ENCODE results near the gene RBSN.

Gene RBSN

DNA sequence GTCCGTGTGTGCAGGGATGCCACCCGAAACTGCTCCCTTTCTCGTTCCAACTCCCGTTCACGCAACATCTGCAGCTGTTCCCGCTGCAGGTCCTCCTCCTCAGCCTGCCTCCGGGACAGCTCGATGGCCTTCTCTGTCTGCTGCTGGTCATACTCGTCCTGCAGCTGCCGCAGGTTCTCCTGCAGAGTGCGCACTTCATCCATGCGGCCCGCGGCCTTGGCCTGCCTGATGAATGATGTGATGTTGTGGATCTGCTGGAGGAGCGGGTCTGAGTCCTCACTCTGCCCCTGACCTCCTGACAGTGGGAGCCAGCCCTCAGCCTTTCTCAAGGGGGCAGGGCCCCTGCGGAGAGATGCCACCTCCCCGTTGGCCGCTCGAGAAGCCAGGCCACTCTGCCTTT is 24.4 kb downstream of the RBSN start:
- H3K9ac ChIP-seq (ENCODE audit: low read length) = no peak overlapping the region
- no peak overlapping the region for H3K4me3 ChIP-seq (ENCODE audit: low read length)
- no peaks in the 10 kb centered on the region for H3K9me3 ChIP-seq (ENCODE audit: control insufficient read depth, low read length)
- H3K27me3 ChIP-seq (replicated peaks; ENCODE audit: control insufficient read depth, insufficient read depth, low read length) = no peaks in the 10 kb centered on the region
- H3K36me3 ChIP-seq (ENCODE audit: control insufficient read depth, insufficient read depth, low read length, severe bottlenecking) = peaks cover 76% of the 10 kb centered on the region
- H3K4me1 ChIP-seq (ENCODE audit: control insufficient read depth, insufficient read depth, low read length) = no peaks in the 10 kb centered on the region
- no peak for DNase-seq (ENCODE audit: low read depth)

DNA sequence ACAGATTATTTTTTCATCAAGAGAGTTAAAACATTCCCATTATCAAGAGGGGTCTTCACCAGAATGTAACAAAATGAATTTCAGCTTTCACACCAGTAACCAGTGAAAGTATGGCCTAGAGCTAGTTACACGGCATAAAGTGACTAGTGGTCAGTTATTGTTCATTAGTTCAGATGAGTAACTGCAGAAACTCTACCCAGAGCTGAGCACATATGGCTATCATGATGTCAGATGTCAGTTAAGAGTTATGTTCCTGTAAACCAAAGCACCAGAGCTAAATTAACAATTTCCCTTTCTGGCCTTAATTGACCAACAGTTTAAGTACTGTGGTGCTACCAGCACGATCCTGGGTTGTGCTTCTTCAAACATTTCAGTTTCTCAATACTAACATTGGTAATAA is 27.2 kb downstream of the RBSN start:
- no peak for DNase-seq (ENCODE audit: low read depth)
- peaks cover 51% of the 10 kb centered on the region for H3K36me3 ChIP-seq (ENCODE audit: control insufficient read depth, insufficient read depth, low read length, severe bottlenecking)
- H3K27me3 ChIP-seq (replicated peaks; ENCODE audit: control insufficient read depth, insufficient read depth, low read length) = no peaks in the 10 kb centered on the region
- no peaks in the 10 kb centered on the region for H3K9me3 ChIP-seq (ENCODE audit: control insufficient read depth, low read length)
- no peak overlapping the region for H3K4me3 ChIP-seq (ENCODE audit: low read length)
- no peak overlapping the region for H3K9ac ChIP-seq (ENCODE audit: low read length)
- H3K4me1 ChIP-seq (ENCODE audit: control insufficient read depth, insufficient read depth, low read length) = no peaks in the 10 kb centered on the region

DNA sequence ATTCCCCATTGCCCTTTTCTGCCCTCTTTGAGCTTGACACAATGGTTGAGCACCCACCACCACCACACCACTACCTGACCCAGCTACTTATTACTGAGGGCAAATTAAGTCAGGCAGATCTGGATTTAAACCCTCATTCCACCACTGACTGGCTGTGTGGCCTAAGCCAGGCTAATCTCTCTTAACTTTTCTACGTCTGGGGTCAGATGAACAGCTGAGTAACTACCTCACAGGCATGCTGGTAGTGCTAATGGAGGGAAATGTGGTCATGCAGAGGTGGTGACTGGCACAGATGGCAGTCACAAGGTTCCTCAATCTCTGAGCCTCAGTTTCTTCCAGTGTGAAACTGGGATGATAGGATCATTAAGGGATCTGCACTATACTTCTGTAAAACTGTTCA is 29.5 kb downstream of the RBSN start:
- DNase-seq (ENCODE audit: low read depth) = no peak
- no peak overlapping the region for H3K4me3 ChIP-seq (ENCODE audit: low read length)
- H3K36me3 ChIP-seq (ENCODE audit: control insufficient read depth, insufficient read depth, low read length, severe bottlenecking) = peaks cover 29% of the 10 kb centered on the region
- H3K9ac ChIP-seq (ENCODE audit: low read length) = no peak overlapping the region
- no peaks in the 10 kb centered on the region for H3K27me3 ChIP-seq (replicated peaks; ENCODE audit: control insufficient read depth, insufficient read depth, low read length)
- H3K9me3 ChIP-seq (ENCODE audit: control insufficient read depth, low read length) = no peaks in the 10 kb centered on the region
- no peaks in the 10 kb centered on the region for H3K4me1 ChIP-seq (ENCODE audit: control insufficient read depth, insufficient read depth, low read length)

DNA sequence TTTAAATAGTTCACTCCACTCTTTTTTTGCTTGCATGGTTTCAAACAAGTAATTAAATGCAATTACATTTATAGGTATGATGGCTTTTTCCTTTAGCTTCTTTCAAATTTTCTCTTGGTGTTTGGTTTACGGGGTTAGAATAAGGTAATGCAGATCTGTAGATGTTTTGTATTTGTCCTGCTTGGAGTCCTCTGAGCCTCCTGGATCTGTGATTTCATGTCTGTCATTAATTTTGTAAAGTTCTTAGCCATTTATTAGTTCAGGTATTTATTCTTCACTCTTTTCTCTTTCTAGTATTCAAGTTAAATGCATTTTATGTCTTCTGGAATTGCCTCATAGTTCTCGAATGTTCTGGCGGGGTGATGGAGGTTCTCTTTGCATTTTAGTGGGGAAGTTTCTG is 32.5 kb downstream of the RBSN start:
- no peak for DNase-seq (ENCODE audit: low read depth)
- no peak overlapping the region for H3K9ac ChIP-seq (ENCODE audit: low read length)
- H3K4me1 ChIP-seq (ENCODE audit: control insufficient read depth, insufficient read depth, low read length) = peaks cover 13% of the 10 kb centered on the region
- H3K4me3 ChIP-seq (ENCODE audit: low read length) = no peak overlapping the region
- H3K27me3 ChIP-seq (replicated peaks; ENCODE audit: control insufficient read depth, insufficient read depth, low read length) = no peaks in the 10 kb centered on the region
- H3K36me3 ChIP-seq (ENCODE audit: control insufficient read depth, insufficient read depth, low read length, severe bottlenecking) = peaks cover 8% of the 10 kb centered on the region
- H3K9me3 ChIP-seq (ENCODE audit: control insufficient read depth, low read length) = no peaks in the 10 kb centered on the region

DNA sequence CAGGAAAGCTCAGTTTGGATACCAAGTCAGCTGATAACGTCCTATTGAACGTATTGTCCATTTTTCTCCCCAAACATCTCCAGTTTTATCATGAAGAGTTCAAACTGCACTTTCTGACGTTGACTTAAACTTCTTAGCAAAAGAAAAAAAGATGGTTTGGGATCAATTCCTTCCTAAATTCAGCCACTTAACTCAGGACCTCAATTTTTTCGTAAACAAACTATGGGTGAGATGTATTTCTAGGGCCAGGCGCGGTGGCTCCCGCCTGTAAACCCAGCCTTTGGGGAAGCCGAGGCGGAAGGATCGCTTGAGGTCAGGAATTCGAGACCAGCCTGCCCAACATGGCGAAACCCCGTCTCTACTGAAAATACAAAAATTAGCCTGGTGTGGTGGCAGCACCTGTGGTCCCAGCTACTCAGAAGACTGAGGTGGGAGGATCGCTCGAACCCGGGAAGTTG is 33.4 kb downstream of the RBSN start:
- H3K36me3 ChIP-seq (ENCODE audit: control insufficient read depth, insufficient read depth, low read length, severe bottlenecking) = peaks cover 2% of the 10 kb centered on the region
- no peak for DNase-seq (ENCODE audit: low read depth)
- peak overlapping the region; percentile 96 for H3K4me3 ChIP-seq (ENCODE audit: low read length)
- H3K4me1 ChIP-seq (ENCODE audit: control insufficient read depth, insufficient read depth, low read length) = peaks cover 13% of the 10 kb centered on the region
- no peaks in the 10 kb centered on the region for H3K9me3 ChIP-seq (ENCODE audit: control insufficient read depth, low read length)
- no peaks in the 10 kb centered on the region for H3K27me3 ChIP-seq (replicated peaks; ENCODE audit: control insufficient read depth, insufficient read depth, low read length)
- H3K9ac ChIP-seq (ENCODE audit: low read length) = peak overlapping the region; percentile 98

DNA sequence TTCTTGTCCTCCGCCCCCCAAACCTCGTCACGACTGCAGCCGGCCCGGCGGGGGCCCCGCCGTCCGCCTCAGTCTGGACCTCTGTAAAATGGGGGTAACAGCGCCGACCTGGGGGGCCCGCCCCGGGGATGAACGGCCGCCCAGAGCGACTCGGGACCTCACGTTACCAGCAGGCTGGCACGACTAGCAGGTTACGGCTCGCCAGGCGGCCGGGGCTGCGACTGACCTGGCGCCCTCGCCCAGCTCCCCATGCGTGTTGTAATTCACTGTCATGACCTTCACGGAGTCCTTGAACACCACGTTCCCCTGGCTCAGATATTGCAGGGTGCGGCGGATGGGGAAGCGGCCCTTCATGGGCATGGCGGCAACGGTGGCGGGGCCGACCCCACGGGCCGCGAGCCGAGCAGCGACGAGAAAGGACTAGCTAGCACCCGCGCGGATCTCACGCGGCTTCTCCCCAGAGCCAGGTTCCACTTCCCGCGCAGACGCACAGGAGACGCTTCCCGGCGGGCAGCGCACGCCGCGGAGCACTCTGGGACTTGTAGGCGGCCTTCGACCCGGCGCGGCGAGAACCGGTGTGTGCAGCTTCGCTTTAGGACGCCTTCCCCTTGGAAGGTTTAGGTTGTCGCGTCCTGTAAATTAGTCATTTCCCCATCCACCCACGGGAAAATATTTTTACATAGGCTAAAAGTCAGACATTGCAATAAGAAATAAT is 34.0 kb downstream of the RBSN start, which contains the start of gene MRPS25:
Gene MRPS25, minus strand, starts transcription at position 481 of the 715 bp plus-strand sequence. Its CDS starts 121 bp downstream, at position 360.
- peak within 1 kb of the TSS; percentile 96 for H3K4me3 ChIP-seq (ENCODE audit: low read length)
- H3K9ac ChIP-seq (ENCODE audit: low read length) = peak within 1 kb of the TSS; percentile 98
- peaks cover under 1% of the 10 kb centered on the region for H3K36me3 ChIP-seq (ENCODE audit: control insufficient read depth, insufficient read depth, low read length, severe bottlenecking)
- H3K9me3 ChIP-seq (ENCODE audit: control insufficient read depth, low read length) = no peaks in the 10 kb centered on the region
- peaks cover 13% of the 10 kb centered on the region for H3K4me1 ChIP-seq (ENCODE audit: control insufficient read depth, insufficient read depth, low read length)
- no peaks in the 10 kb centered on the region for H3K27me3 ChIP-seq (replicated peaks; ENCODE audit: control insufficient read depth, insufficient read depth, low read length)
- peak; percentile 98 for DNase-seq (ENCODE audit: low read depth)

DNA sequence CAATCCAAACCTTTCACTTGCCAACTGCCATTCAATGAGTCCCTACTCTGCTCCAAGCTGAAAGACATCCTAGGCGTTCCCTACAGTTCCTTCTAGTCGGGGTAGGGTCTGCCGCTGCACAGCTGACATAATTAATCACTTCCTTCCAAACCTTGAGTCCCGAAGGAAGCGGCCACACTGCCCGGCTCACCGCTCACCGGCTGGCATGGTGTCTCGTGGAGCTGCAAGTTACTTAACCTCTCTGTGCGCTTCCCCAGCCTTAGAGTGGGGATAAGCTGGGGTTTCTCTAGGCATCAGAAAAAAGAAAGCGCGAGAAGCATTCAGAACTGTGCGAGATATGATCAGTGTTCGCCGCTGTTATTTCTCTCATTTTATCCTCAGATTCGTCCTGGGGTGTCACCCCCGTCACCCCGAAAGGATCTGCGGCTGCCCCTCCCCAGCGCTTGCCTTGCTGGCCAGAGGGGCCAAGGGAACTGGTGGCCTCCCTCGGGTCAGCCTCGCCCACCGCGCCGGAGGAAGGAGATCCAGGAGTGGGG is 34.6 kb downstream of the RBSN start:
- Histone ChIP-seq H3K27me3 (replicated peaks; ENCODE audit: control insufficient read depth, insufficient read depth, low read length) (no peaks in the 10 kb centered on the region), H3K9me3 (ENCODE audit: control insufficient read depth, low read length) (no peaks in the 10 kb centered on the region)
- DNase-seq (ENCODE audit: low read depth) = peak; percentile 67

DNA sequence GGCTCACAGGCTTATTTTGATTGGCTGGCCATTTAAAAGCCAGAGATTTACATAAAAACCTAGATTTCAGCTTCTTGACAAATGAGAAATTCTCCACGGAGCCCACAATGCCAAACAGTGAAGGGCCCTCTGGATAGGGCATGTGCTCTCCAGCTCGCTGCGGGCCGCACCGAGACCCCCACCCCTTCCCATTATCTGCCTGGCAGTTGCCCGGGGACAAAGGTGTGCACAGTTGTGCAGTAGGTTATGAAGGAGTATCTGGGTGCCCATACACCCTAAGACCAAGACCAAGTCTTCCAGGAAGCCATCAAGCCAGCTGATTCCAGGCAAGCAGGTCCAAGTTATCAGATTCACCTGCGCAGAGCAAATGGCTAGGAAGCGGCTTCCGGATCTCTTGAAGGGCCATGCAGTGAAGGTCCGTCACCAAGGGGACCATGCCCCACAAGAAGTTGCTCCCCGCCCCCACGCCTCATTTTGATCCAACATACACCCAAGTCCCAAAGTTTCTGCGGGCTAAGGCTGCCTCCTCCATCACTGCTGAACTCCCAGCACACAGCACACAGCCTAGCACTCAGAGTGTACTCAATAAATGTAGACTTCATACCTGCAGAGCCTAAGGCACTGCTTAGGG is 35.2 kb downstream of the RBSN start:
- H3K4me3 ChIP-seq (ENCODE audit: low read length) = peak overlapping the region; percentile 96
- no peaks in the 10 kb centered on the region for H3K27me3 ChIP-seq (replicated peaks; ENCODE audit: control insufficient read depth, insufficient read depth, low read length)
- no peak for DNase-seq (ENCODE audit: low read depth)
- H3K9me3 ChIP-seq (ENCODE audit: control insufficient read depth, low read length) = no peaks in the 10 kb centered on the region
- peaks cover 11% of the 10 kb centered on the region for H3K36me3 ChIP-seq (ENCODE audit: control insufficient read depth, insufficient read depth, low read length, severe bottlenecking)
- H3K9ac ChIP-seq (ENCODE audit: low read length) = peak overlapping the region; percentile 98
- H3K4me1 ChIP-seq (ENCODE audit: control insufficient read depth, insufficient read depth, low read length) = peaks cover 13% of the 10 kb centered on the region

More for the DNA sequence above, 34.6 kb downstream of the RBSN start:
- Histone ChIP-seq H3K36me3 (ENCODE audit: control insufficient read depth, insufficient read depth, low read length, severe bottlenecking) (peaks cover 6% of the 10 kb centered on the region), H3K4me1 (ENCODE audit: control insufficient read depth, insufficient read depth, low read length) (peaks cover 13% of the 10 kb centered on the region), H3K9ac (ENCODE audit: low read length) (peak overlapping the region; percentile 98), H3K4me3 (ENCODE audit: low read length) (peak overlapping the region; percentile 96)

DNA sequence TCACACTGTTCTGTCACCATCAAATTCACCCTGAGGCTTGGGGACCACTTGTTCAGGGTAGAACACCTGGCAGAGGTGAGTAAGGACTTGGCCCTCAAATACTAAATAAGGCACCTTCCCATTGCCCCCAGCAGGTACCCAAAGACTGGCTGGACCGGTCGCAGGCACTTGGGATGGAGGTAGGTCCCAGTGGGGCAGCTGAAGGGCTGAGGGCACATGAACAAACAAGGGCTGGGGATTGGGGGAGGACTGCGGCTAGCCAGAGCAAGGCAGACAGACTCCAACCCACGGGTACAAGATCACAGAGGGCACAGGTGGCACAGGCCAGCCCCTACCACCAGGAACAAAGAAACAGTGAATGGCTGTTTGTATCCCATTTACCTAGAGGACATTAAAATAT is 35.7 kb downstream of the RBSN start:
- H3K9me3 ChIP-seq (ENCODE audit: control insufficient read depth, low read length) = no peaks in the 10 kb centered on the region
- H3K27me3 ChIP-seq (replicated peaks; ENCODE audit: control insufficient read depth, insufficient read depth, low read length) = no peaks in the 10 kb centered on the region
- no peak for DNase-seq (ENCODE audit: low read depth)
- H3K9ac ChIP-seq (ENCODE audit: low read length) = peak overlapping the region; percentile 98
- H3K36me3 ChIP-seq (ENCODE audit: control insufficient read depth, insufficient read depth, low read length, severe bottlenecking) = peaks cover 17% of the 10 kb centered on the region
- H3K4me3 ChIP-seq (ENCODE audit: low read length) = peak overlapping the region; percentile 96
- peaks cover 13% of the 10 kb centered on the region for H3K4me1 ChIP-seq (ENCODE audit: control insufficient read depth, insufficient read depth, low read length)

DNA sequence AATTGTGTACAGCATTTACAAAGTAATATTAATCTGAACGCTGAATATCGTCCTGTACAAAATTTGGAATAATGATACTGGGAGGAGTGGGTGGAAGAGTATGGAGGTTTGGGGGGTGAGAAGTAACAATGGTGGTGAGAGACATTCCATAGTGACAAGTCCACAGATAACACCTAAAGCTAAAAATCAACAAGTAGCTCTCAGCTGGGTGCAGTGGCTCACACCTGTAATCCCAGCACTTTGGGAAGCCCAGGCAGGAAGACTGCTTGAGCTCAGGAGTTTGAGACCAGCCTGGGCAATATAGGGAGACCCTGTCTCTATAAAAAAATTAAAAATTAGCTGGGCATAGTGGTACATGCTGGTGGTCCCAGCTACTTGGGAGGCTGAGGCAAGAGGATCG is 38.9 kb downstream of the RBSN start:
- Histone ChIP-seq H3K4me3 (ENCODE audit: low read length) (no peak overlapping the region), H3K9me3 (ENCODE audit: control insufficient read depth, low read length) (no peaks in the 10 kb centered on the region), H3K27me3 (replicated peaks; ENCODE audit: control insufficient read depth, insufficient read depth, low read length) (no peaks in the 10 kb centered on the region), H3K9ac (ENCODE audit: low read length) (no peak overlapping the region), H3K36me3 (ENCODE audit: control insufficient read depth, insufficient read depth, low read length, severe bottlenecking) (peaks cover 36% of the 10 kb centered on the region), H3K4me1 (ENCODE audit: control insufficient read depth, insufficient read depth, low read length) (peaks cover 13% of the 10 kb centered on the region)
- no peak for DNase-seq (ENCODE audit: low read depth)

DNA sequence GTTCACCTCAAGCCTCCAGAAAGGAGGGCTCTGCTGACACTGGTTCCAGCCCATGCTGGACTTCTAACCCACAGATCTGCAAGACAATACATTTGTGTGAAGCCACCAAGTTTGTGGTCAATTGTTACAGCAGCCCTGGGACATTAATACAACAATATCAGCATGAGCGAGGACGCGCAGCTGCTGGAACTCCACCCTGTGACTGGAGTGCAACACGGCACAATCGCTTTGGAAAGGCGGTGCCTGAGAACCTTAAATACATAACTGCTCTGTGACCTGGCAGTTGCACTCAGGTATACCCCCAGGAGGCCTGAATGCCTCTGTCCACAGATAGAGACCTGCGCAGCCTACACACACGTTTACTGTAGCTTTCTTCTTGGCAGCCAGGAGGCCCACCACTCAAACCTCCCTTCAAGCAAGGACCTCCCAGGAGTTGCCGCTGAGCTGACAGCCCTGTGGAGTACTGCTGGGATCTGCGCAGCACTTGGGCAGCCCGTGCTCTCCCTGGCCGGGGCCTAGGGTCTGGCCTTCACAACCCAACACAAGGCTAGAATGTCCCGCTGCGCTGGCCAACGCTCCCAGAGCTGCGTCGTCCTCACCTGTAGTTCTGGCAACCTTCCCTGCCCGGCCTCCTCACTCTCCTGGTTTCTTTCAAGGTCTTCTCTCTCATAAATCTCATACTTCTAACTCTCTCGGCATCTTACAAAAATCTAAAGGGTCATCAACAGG is 42.1 kb downstream of the RBSN start:
- Histone ChIP-seq H3K27me3 (replicated peaks; ENCODE audit: control insufficient read depth, insufficient read depth, low read length) (no peaks in the 10 kb centered on the region), H3K9ac (ENCODE audit: low read length) (no peak overlapping the region), H3K4me3 (ENCODE audit: low read length) (no peak overlapping the region), H3K4me1 (ENCODE audit: control insufficient read depth, insufficient read depth, low read length) (no peaks in the 10 kb centered on the region), H3K9me3 (ENCODE audit: control insufficient read depth, low read length) (no peaks in the 10 kb centered on the region), H3K36me3 (ENCODE audit: control insufficient read depth, insufficient read depth, low read length, severe bottlenecking) (peaks cover 51% of the 10 kb centered on the region)
- no peak for DNase-seq (ENCODE audit: low read depth)
